GM21367 (cell line): ENCODE data around the gene CABLES2.

Source experiments
- ATAC-seq: cut with Tn5 transposase; IDR thresholded peaks from one replicate; pipeline ENCODE4 v1.9.1; 2021; ENCODE audit not compliant: unreplicated experiment

The CABLES2 gene

GRCh38 chr20:62361799-62362589, 45.1 kb downstream of the CABLES2 start:
- no peak for ATAC-seq

GRCh38 chr20:62360854-62361798, 46.0 kb downstream of the CABLES2 start:
- no peak for ATAC-seq

GRCh38 chr20:62359491-62360121, 47.5 kb downstream of the CABLES2 start:
- no peak for ATAC-seq

GRCh38 chr20:62359043-62359490, 48.0 kb downstream of the CABLES2 start:
- no peak for ATAC-seq

GRCh38 chr20:62358171-62359042, 48.7 kb downstream of the CABLES2 start:
- ATAC-seq = no peak

- ATAC-seq = no peak
Measured at GRCh38 chr20:62357681-62358080, 49.4 kb downstream of the CABLES2 start.

GRCh38 chr20:62357187-62357667, 49.9 kb downstream of the CABLES2 start:
- no peak for ATAC-seq

- no peak for ATAC-seq
Measured at GRCh38 chr20:62356589-62357186, 50.4 kb downstream of the CABLES2 start.

GRCh38 chr20:62355878-62356588, 51.1 kb downstream of the CABLES2 start:
- ATAC-seq = no peak

- ATAC-seq = no peak
Measured at GRCh38 chr20:62355516-62355877, 51.6 kb downstream of the CABLES2 start.

- ATAC-seq = no peak
Measured at GRCh38 chr20:62354811-62355341, 52.2 kb downstream of the CABLES2 start.

GRCh38 chr20:62354031-62354808, 52.9 kb downstream of the CABLES2 start:
- no peak for ATAC-seq

- no peak for ATAC-seq
Measured at GRCh38 chr20:62353289-62354030, 53.6 kb downstream of the CABLES2 start.

GRCh38 chr20:62352402-62353288, 54.4 kb downstream of the CABLES2 start:
- ATAC-seq = no peak

GRCh38 chr20:62351469-62352401, 55.4 kb downstream of the CABLES2 start:
- ATAC-seq = no peak
